DOHH2 (cell line): Measurements from ENCODE around the gene ATP10B.

Experiments used
- H3F3A ChIP-seq: fragments of 200-600 bp; sonication (generic), shearing (Covaris generic); 2 replicates; pipeline ENCODE4 v1.6.0; 2016; ENCODE audit warnings: antibody characterized with exemption, mild to moderate bottlenecking; ENCODE audit not compliant: control insufficient read depth, insufficient read depth
- H3K27ac ChIP-seq: fragments of 200-600 bp; sonication (generic); 2 replicates; pipeline ENCODE4 v1.5.1; 2014; ENCODE audit warnings: low read depth, mild to moderate bottlenecking, low read length, moderate library complexity
- H3K27me3 ChIP-seq: fragments of 200-600 bp; sonication (generic); 2 replicates; pipeline ENCODE4 v1.6.1; 2014; ENCODE audit warnings: mild to moderate bottlenecking, low read length, mixed read lengths; ENCODE audit not compliant: control insufficient read depth
- H3K36me3 ChIP-seq: fragments of 200-600 bp; sonication (generic); 2 replicates; pipeline ENCODE4 v1.6.1; 2014; ENCODE audit warnings: mild to moderate bottlenecking, low read length, moderate library complexity, mixed read lengths; ENCODE audit not compliant: control insufficient read depth
- H3K4me1 ChIP-seq: fragments of 200-600 bp; sonication (generic); 2 replicates; pipeline ENCODE4 v1.6.1; 2014; ENCODE audit warnings: mild to moderate bottlenecking, low read length, mixed read lengths; ENCODE audit not compliant: control insufficient read depth
- H3K4me2 ChIP-seq: fragments of 200-600 bp; sonication (generic); 2 replicates; pipeline ENCODE4 v1.6.0; 2014; ENCODE audit warnings: mild to moderate bottlenecking, low read length, moderate library complexity
- H3K4me3 ChIP-seq: fragments of 200-600 bp; sonication (generic); 2 replicates; pipeline ENCODE4 v1.5.1; 2014; ENCODE audit warnings: mild to moderate bottlenecking, low read length, mixed read lengths
- H3K79me2 ChIP-seq: fragments of 200-600 bp; sonication (generic); 2 replicates; pipeline ENCODE4 v1.6.1; 2014; ENCODE audit warnings: mild to moderate bottlenecking, low read length, mixed read lengths; ENCODE audit not compliant: control insufficient read depth
- H3K9me2 ChIP-seq: fragments of 200-600 bp; sonication (generic); replicated peaks from 2 replicates; pipeline ENCODE4 v1.6.1; 2014; ENCODE audit warnings: mild to moderate bottlenecking, low read length, mixed read lengths; ENCODE audit not compliant: control insufficient read depth
- H3K9me3 ChIP-seq: fragments of 200-600 bp; sonication (generic); 2 replicates; pipeline ENCODE4 v1.6.1; 2014; ENCODE audit warnings: antibody characterized with exemption, low read length, mixed read lengths; ENCODE audit not compliant: control insufficient read depth, insufficient read depth
- H4K20me1 ChIP-seq: fragments of 200-600 bp; sonication (generic); 2 replicates; pipeline ENCODE4 v1.6.0; 2014; ENCODE audit warnings: low read depth, mild to moderate bottlenecking, antibody characterized with exemption, low read length, moderate library complexity; ENCODE audit not compliant: control insufficient read depth, insufficient read depth
- CTCF ChIP-seq: fragments of 200-600 bp; sonication (generic); IDR thresholded peaks from one replicate; pipeline ENCODE4 v1.5.1; 2014; ENCODE audit warnings: antibody characterized with exemption, mild to moderate bottlenecking, low read depth, low read length; ENCODE audit not compliant: poor library complexity, severe bottlenecking
- EZH2phosphoT487 ChIP-seq: fragments of 200-600 bp; sonication (generic); IDR thresholded peaks from 2 replicates; pipeline ENCODE4 v1.6.1; 2017; ENCODE audit warnings: borderline replicate concordance, mild to moderate bottlenecking, antibody characterized with exemption, low read length, moderate library complexity, mixed read lengths

Gene ATP10B

GRCh38 chr5:160792281-160792680 lies 59.7 kb downstream of the ATP10B start:
- Histone ChIP-seq H3K4me3 (no peak overlapping the region), H3K9me3 (no peaks in the 10 kb centered on the region), H3K79me2 (no peaks in the 10 kb centered on the region), H3K9me2 (no peaks in the 10 kb centered on the region), H4K20me1 (no peaks in the 10 kb centered on the region), H3K36me3 (no peaks in the 10 kb centered on the region), H3K27me3 (no peaks in the 10 kb centered on the region), H3K4me2 (no peak overlapping the region), H3F3A (no peaks in the 10 kb centered on the region), H3K4me1 (no peaks in the 10 kb centered on the region), H3K27ac (no peak overlapping the region)
- TF ChIP-seq EZH2phosphoT487 = no peak

- Histone ChIP-seq H3K27me3 (no peaks in the 10 kb centered on the region), H3K4me1 (no peaks in the 10 kb centered on the region), H3F3A (no peaks in the 10 kb centered on the region), H3K9me3 (no peaks in the 10 kb centered on the region), H3K27ac (no peak overlapping the region), H3K79me2 (no peaks in the 10 kb centered on the region), H3K9me2 (no peaks in the 10 kb centered on the region), H3K36me3 (no peaks in the 10 kb centered on the region), H4K20me1 (no peaks in the 10 kb centered on the region), H3K4me2 (no peak overlapping the region), H3K4me3 (no peak overlapping the region)
- no peak for TF ChIP-seq EZH2phosphoT487
- no peak for TF ChIP-seq CTCF
Observed at GRCh38 chr5:160789219-160789859, 62.7 kb downstream of the ATP10B start.

GRCh38 chr5:160788102-160788660 lies 63.8 kb downstream of the ATP10B start:
- no peak overlapping the region for H3K4me2 ChIP-seq
- TF ChIP-seq EZH2phosphoT487 (no peak), CTCF (no peak)
- H3K4me3 ChIP-seq = no peak overlapping the region
- no peaks in the 10 kb centered on the region for H3K4me1 ChIP-seq
- H3K79me2 ChIP-seq = no peaks in the 10 kb centered on the region
- H3K9me3 ChIP-seq = no peaks in the 10 kb centered on the region
- no peaks in the 10 kb centered on the region for H3K36me3 ChIP-seq
- H3K27ac ChIP-seq = no peak overlapping the region
- H3F3A ChIP-seq = no peaks in the 10 kb centered on the region
- no peaks in the 10 kb centered on the region for H3K9me2 ChIP-seq
- H4K20me1 ChIP-seq = no peaks in the 10 kb centered on the region
- H3K27me3 ChIP-seq = no peaks in the 10 kb centered on the region

- Histone ChIP-seq H3K4me2 (no peak overlapping the region), H3K27me3 (no peaks in the 10 kb centered on the region)
Observed at GRCh38 chr5:160787240-160787639, 64.8 kb downstream of the ATP10B start.

More at GRCh38 chr5:160787240-160787639, 64.8 kb downstream of the ATP10B start:
- H3K9me3 ChIP-seq = no peaks in the 10 kb centered on the region
- no peaks in the 10 kb centered on the region for H3F3A ChIP-seq
- H3K4me3 ChIP-seq = no peak overlapping the region
- H3K36me3 ChIP-seq = no peaks in the 10 kb centered on the region
- H3K9me2 ChIP-seq = no peaks in the 10 kb centered on the region
- H3K27ac ChIP-seq = no peak overlapping the region
- no peaks in the 10 kb centered on the region for H4K20me1 ChIP-seq
- H3K4me1 ChIP-seq = no peaks in the 10 kb centered on the region
- TF ChIP-seq EZH2phosphoT487 (no peak), CTCF (no peak)
- no peaks in the 10 kb centered on the region for H3K79me2 ChIP-seq
